ENCODE data around the gene SLC41A3.
"Not testable (repeated sequence)": the region's sequence is repeated elsewhere in the genome, so short reads cannot be mapped to it uniquely, and the experiment has no call there.

Gene SLC41A3

GRCh38 chr3:126082362-126083137 lies 1.4 kb downstream of the SLC41A3 start:
- DNase-seq (ENCODE audit: low spot score) = no peak

- no peak for DNase-seq (ENCODE audit: low spot score)
Observed at GRCh38 chr3:126081618-126082361, 2.1 kb downstream of the SLC41A3 start.

- DNase-seq (ENCODE audit: low spot score) = no peak
Observed at GRCh38 chr3:126080970-126081369, 3.0 kb downstream of the SLC41A3 start.

- DNase-seq (ENCODE audit: low spot score) = no peak
Observed at GRCh38 chr3:126078866-126079265, 5.1 kb downstream of the SLC41A3 start.

- DNase-seq (ENCODE audit: low spot score) = no peak
Observed at GRCh38 chr3:126077754-126078153, 6.2 kb downstream of the SLC41A3 start.

- DNase-seq (ENCODE audit: low spot score) = no peak
Observed at GRCh38 chr3:126076140-126076539, 7.8 kb downstream of the SLC41A3 start.

- DNase-seq (ENCODE audit: low spot score) = no peak
Observed at GRCh38 chr3:126070146-126070545, 13.8 kb downstream of the SLC41A3 start.

GRCh38 chr3:126067959-126068358 lies 16.0 kb downstream of the SLC41A3 start:
- no peak for DNase-seq (ENCODE audit: low spot score)

GRCh38 chr3:126066676-126067075 lies 17.2 kb downstream of the SLC41A3 start:
- not testable (repeated sequence) for DNase-seq (ENCODE audit: low spot score)

GRCh38 chr3:126065876-126066275 lies 18.0 kb downstream of the SLC41A3 start:
- no peak for DNase-seq (ENCODE audit: low spot score)

- no peak for DNase-seq (ENCODE audit: low spot score)
Observed at GRCh38 chr3:126064627-126065258, 19.2 kb downstream of the SLC41A3 start.

- DNase-seq (ENCODE audit: low spot score) = peak; percentile 34
Observed at GRCh38 chr3:126063358-126063965, 20.5 kb downstream of the SLC41A3 start.

GRCh38 chr3:126061301-126062032 lies 22.5 kb downstream of the SLC41A3 start:
- no peak for DNase-seq (ENCODE audit: low spot score)

GRCh38 chr3:126060613-126061145 lies 23.2 kb downstream of the SLC41A3 start:
- no peak for DNase-seq (ENCODE audit: low spot score)

- no peak for DNase-seq (ENCODE audit: low spot score)
Observed at GRCh38 chr3:126058666-126059065, 25.3 kb downstream of the SLC41A3 start.

GRCh38 chr3:126057936-126058335 lies 26.0 kb downstream of the SLC41A3 start:
- DNase-seq (ENCODE audit: low spot score) = peak; percentile 36

- peak; percentile 47 for DNase-seq (ENCODE audit: low spot score)
Observed at GRCh38 chr3:126057501-126057819, 26.5 kb downstream of the SLC41A3 start.

GRCh38 chr3:126056681-126057500 lies 27.0 kb downstream of the SLC41A3 start:
- DNase-seq (ENCODE audit: low spot score) = peak; percentile 41

GRCh38 chr3:126056088-126056487 lies 27.8 kb downstream of the SLC41A3 start:
- peak; percentile 58 for DNase-seq (ENCODE audit: low spot score)

GRCh38 chr3:126054870-126055269 lies 29.1 kb downstream of the SLC41A3 start:
- DNase-seq (ENCODE audit: low spot score) = no peak

Data from left forelimb (tissue), 1 donor.